Neural cell (in vitro differentiated cells): ENCODE results near the gene ADAMTS16.

Experiments used
- CTCF ChIP-seq: fragments of 450-650 bp; IDR thresholded peaks from 2 replicates; pipeline ENCODE4 v1.5.1; 2014; ENCODE audit warnings: antibody characterized with exemption, mild to moderate bottlenecking, moderate library complexity; ENCODE audit not compliant: poor library complexity, severe bottlenecking
- EP300 ChIP-seq: fragments of 450-650 bp; conservative IDR thresholded peaks from 2 replicates; pipeline ENCODE4 v1.6.1; 2014; ENCODE audit warnings: antibody characterized with exemption, mild to moderate bottlenecking, moderate library complexity; ENCODE audit not compliant: poor library complexity, severe bottlenecking
- EZH2 ChIP-seq: fragments of 200-600, 300-800 bp; shearing (Covaris generic), sonication (generic); IDR thresholded peaks from 2 replicates; pipeline ENCODE4 v1.6.1; 2014; ENCODE audit warnings: antibody characterized with exemption, low read length, borderline replicate concordance, mild to moderate bottlenecking; ENCODE audit not compliant: insufficient read depth, poor library complexity, severe bottlenecking
- MXI1 ChIP-seq: fragments of 450-650 bp; conservative IDR thresholded peaks from 2 replicates; pipeline ENCODE4 v1.6.1; 2014; ENCODE audit warnings: antibody characterized with exemption, mild to moderate bottlenecking; ENCODE audit not compliant: poor library complexity, severe bottlenecking
- POLR2AphosphoS5 ChIP-seq: IDR thresholded peaks from 2 replicates; pipeline ENCODE4 v1.6.1; 2012
- RAD21 ChIP-seq: fragments of 450-650 bp; conservative IDR thresholded peaks from 2 replicates; pipeline ENCODE4 v1.6.1; 2014; ENCODE audit warnings: antibody characterized with exemption, mild to moderate bottlenecking, moderate library complexity
- REST ChIP-seq: IDR thresholded peaks from 2 replicates; pipeline ENCODE4 v1.6.1; 2012; ENCODE audit warnings: borderline replicate concordance
- SMC3 ChIP-seq: fragments of 450-650 bp; conservative IDR thresholded peaks from 2 replicates; pipeline ENCODE4 v1.6.1; 2014; ENCODE audit warnings: antibody characterized with exemption, mild to moderate bottlenecking, moderate library complexity; ENCODE audit not compliant: poor library complexity
- TAF1 ChIP-seq: IDR thresholded peaks from 2 replicates; pipeline ENCODE4 v1.6.1; 2012; ENCODE audit warnings: low read depth

GRCh38 chr5:5240234-5240633 is 100.1 kb downstream of the ADAMTS16 start:
- TF ChIP-seq TAF1 = no peak
- TF ChIP-seq EP300 = no peak
- TF ChIP-seq EZH2 = no peak
- TF ChIP-seq CTCF = no peak
- no peak for TF ChIP-seq POLR2AphosphoS5
- TF ChIP-seq REST = no peak
- TF ChIP-seq RAD21 = no peak
- no peak for TF ChIP-seq SMC3
- TF ChIP-seq MXI1 = no peak
